ENCODE measurements around the gene GBP7.
A peak's percentile ranks its signal among the peaks of the same experiment; 100 is the strongest.

GBP7 gene

DNA sequence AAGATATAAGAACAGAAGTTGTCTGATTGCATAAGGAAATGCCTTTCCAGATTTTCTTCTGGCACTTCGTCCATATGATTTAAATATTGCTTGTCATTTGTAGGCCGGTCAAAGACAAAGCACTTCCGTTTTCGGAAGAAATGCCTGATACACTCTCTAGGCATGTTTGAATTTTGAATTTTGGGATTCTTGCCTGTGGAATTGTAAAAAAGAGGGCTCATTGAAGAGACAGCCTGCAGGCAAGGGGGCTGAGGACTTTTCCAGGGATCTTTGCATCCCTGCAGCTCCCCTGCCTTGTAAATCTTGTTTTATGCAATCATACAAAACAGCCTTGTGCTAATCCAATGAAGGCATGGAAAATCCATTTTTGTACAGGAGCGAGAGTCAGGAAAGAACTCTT is 15.5 kb upstream of the GBP7 start:
- no peak overlapping the region for H3K4me3 ChIP-seq (replicated peaks; ENCODE audit: low read depth, low read length)
- TF ChIP-seq, protein P1, sequence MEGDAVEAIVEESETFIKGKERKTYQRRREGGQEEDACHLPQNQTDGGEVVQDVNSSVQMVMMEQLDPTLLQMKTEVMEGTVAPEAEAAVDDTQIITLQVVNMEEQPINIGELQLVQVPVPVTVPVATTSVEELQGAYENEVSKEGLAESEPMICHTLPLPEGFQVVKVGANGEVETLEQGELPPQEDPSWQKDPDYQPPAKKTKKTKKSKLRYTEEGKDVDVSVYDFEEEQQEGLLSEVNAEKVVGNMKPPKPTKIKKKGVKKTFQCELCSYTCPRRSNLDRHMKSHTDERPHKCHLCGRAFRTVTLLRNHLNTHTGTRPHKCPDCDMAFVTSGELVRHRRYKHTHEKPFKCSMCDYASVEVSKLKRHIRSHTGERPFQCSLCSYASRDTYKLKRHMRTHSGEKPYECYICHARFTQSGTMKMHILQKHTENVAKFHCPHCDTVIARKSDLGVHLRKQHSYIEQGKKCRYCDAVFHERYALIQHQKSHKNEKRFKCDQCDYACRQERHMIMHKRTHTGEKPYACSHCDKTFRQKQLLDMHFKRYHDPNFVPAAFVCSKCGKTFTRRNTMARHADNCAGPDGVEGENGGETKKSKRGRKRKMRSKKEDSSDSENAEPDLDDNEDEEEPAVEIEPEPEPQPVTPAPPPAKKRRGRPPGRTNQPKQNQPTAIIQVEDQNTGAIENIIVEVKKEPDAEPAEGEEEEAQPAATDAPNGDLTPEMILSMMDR (IDR thresholded peaks at IDR 0.05; ENCODE audit: low read length, missing control alignments) = no peak
- DNase-seq (ENCODE audit: low read depth) = no peak

DNA sequence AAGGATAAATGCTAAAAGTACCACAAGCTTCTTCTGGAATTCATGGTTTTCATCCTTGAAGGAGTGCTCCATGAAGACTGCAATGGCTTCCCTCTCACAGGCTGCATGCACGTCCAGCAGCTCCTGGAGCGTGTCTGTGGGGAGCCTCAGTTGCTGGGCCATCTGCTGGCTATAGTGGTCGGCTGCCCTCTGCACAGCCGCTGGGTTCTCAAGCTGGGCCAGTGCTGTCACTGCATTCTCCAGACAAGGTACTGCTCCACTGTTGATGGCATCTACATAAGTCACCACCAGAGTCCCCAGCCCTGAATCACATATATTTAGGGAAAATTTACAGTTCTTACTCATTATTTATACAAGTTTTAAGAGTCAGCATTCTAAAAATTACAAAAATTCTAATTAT is 14.2 kb upstream of the GBP7 start:
- TF ChIP-seq, protein P1 (IDR thresholded peaks at IDR 0.05; ENCODE audit: low read length, missing control alignments) = no peak
- no peak for DNase-seq (ENCODE audit: low read depth)
- H3K4me3 ChIP-seq (replicated peaks; ENCODE audit: low read depth, low read length) = no peak overlapping the region

DNA sequence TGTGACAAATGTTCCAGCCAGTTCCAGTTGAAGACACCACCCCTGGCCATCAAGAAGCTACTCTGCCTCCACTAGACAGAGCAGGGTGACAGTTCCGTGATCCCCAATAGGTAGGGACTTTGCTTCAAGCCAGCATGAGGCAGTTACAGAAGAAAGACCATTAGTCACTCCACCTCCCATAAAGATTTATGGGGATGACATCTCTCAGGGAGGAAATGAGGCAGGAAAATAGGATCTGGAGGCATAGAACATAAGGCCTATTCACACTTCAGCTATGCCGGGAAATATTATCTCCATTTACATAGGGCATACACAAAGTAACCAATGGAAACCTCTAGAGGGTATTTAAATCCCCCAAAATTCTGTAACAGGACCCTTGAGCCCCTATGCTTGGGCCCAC is 3.5 kb upstream of the GBP7 start:
- DNase-seq (ENCODE audit: low read depth) = no peak
- no peak overlapping the region for H3K4me3 ChIP-seq (replicated peaks; ENCODE audit: low read depth, low read length)
- TF ChIP-seq, protein P1 (IDR thresholded peaks at IDR 0.05; ENCODE audit: low read length, missing control alignments) = no peak

DNA sequence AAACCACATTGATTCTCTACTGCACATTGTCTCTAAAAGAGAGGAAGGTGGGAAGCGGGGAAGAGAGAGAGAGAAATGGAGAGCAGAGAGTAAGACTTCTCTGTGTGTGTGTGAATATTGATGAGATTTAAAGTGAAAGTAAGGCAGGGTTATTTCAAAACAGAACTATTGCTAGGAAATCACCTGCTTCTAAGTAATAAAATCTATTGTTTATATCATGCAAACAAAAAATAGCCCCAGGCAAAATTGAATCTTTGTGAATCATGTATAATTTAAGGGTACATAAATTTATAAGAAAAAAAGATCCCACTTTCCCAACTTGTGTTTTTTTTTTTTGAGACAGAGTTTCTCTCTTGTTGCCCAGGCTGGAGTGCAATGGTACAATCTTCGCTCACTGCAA is 1.2 kb upstream of the GBP7 start:
- TF ChIP-seq, protein P1 (IDR thresholded peaks at IDR 0.05; ENCODE audit: low read length, missing control alignments) = no peak
- DNase-seq (ENCODE audit: low read depth) = no peak
- no peak overlapping the region for H3K4me3 ChIP-seq (replicated peaks; ENCODE audit: low read depth, low read length)

DNA sequence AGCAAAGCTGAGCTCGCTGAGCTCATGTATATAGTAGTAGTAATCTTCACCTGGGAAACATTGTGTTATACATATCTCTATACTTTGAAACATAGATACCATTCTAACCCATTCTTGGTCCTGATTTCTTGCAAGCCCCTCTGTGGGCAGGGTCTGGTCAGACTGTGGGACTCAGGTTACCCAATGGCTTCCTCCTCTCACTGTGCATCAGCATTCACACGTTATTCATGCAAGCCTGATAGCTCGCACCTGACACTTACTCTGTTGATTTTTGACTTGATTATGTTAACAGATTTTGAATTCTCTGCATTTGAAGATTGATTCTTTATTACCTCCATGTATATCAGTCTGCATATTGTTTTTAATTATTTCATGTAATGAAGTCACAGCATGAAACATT is 1.3 kb downstream of the GBP7 start:
- no peak for DNase-seq (ENCODE audit: low read depth)
- TF ChIP-seq, protein P1 (IDR thresholded peaks at IDR 0.05; ENCODE audit: low read length, missing control alignments) = no peak
- H3K4me3 ChIP-seq (replicated peaks; ENCODE audit: low read depth, low read length) = no peak overlapping the region

DNA sequence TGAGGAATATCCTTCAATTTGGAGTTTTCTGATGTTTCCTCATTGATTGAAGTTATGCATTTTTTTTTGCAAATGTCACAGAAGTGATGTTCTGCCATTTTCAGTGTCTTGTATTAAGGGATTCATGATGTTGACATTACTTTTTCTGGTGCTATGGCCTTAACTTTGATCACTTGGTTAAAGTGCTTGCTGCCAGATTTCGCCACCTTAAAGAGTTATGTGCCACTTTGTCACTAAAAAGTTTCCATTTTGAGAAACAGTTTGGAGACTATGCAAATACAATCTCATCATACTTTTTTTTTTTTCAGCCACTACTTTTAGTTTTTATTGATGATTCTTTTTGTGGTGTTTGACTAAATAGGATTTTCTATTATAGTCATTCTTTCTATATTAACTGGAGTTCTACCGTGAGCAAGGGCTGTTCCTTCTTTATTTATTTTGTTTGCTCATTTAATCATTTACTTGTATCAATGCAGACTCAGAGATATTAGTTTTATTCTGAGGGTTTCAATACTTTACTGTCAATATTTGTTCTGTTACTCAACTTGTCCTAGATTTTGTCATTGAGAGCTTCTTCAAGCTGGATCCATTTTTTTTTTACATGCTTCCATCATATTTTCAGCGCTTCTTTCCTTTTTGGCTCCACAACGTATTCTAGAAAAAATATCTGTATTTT is 3.2 kb downstream of the GBP7 start:
- TF ChIP-seq, protein P1 (IDR thresholded peaks at IDR 0.05; ENCODE audit: low read length, missing control alignments) = no peak
- DNase-seq (ENCODE audit: low read depth) = no peak
- H3K4me3 ChIP-seq (replicated peaks; ENCODE audit: low read depth, low read length) = no peak overlapping the region

DNA sequence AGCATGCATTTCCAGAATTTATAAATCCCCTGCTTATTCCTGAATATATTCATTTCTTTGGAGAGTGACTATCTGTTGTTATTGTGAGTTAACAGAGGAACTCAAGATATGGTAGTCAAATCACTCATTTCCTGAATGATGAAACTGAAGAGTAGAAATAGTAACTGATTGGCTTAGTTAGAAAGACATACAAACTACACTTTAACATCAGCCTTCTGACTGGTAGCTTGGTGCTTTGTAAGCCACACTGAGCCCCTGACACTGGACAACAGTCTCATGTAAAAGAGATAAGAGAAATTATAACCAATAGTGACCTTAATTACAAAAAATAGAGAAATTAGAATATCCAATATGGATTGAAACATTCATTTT is 4.8 kb downstream of the GBP7 start:
- H3K4me3 ChIP-seq (replicated peaks; ENCODE audit: low read depth, low read length) = no peak overlapping the region
- DNase-seq (ENCODE audit: low read depth) = peak; percentile 54
- TF ChIP-seq, protein P1 (IDR thresholded peaks at IDR 0.05; ENCODE audit: low read length, missing control alignments) = no peak

All from fibroblast of pulmonary artery (primary cell).